ENCODE results near the gene AASS. TPM values are rescaled to one million over a fixed set of nuclear protein-coding genes. Genes with fewer than 3 reads are reported as not detected.

AASS gene
- polyA plus RNA-seq, 1 experiment, result 16.1 TPM

DNA sequence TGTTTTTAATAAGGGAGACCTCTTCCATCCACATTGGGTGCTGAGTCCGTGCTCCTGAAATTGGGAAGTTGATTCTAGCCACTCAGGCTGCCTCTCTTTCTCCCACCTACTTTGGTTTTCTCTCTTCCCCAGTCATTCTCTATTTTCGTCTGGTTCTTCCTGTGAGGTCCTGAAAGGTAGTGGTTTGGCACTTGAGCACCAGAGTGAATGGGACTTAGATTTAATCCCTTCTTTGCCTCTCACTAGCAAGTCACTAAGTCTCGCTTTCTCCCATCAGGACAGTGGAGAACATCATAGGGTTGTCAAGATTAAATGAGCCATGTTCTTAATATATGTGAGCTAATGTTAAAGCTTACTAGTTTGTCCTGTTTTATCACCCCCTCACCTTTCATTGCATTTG, 4.0 kb upstream of the AASS start:
- POLR2A ChIA-PET, result no interaction called here

DNA sequence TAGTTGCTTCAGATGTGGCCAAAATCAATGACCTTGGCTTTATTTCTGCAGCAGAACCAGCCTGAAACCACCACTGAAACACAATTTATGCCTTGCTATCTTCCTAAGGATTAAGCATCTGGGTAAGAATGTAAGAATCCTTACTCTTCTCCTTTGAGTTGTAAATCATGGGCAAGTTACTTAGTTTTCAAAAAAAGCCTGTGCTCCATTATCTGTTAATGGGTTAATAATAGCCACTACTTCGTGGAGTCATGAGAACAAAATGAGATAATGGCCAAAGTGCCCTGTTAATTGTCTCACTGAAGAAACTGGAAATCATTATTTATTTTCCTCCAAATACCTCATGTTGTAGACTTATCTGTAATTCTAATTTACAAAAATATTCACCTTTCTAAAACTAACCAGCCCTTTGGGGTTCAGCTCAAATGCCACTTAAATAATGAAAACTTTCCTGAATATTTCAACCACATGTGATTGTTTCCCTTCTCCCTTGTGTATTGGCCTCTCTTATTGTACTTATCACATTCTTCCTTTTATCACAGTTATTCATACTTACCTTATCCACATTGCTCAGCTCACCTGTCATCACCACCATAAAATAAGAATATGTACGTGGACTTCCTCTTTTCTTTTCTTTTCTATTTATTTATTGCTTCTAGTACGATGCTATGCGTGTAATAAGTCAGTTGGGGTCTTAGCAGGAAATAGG, 2.0 kb upstream of the AASS start:
- Histone ChIP-seq H3K27ac (ENCODE audit: low read depth, low read length) (no peak overlapping the region), H3K27me3 (ENCODE audit: control insufficient read depth, insufficient read depth, low read length) (peaks cover 3% of the 10 kb centered on the region), H3K4me3 (ENCODE audit: low read depth, low read length) (no peak overlapping the region), H3K9me3 (ENCODE audit: control insufficient read depth, insufficient read depth, low read length) (no peaks in the 10 kb centered on the region)
- CTCF ChIA-PET, result no interaction called here
- no peak for DNase-seq (ENCODE audit: low read depth, low spot score)
- POLR2A ChIA-PET, result no interaction called here
- no peak for TF ChIP-seq CTCF (IDR thresholded peaks at IDR 0.05; ENCODE audit: low read depth, low read length)

More for the DNA sequence above, 4.0 kb upstream of the AASS start:
- DNase-seq (ENCODE audit: low read depth, low spot score), result no peak
- Histone ChIP-seq H3K27me3 (ENCODE audit: control insufficient read depth, insufficient read depth, low read length) (peaks cover 5% of the 10 kb centered on the region), H3K9me3 (ENCODE audit: control insufficient read depth, insufficient read depth, low read length) (no peaks in the 10 kb centered on the region), H3K27ac (ENCODE audit: low read depth, low read length) (no peak overlapping the region), H3K4me3 (ENCODE audit: low read depth, low read length) (no peak overlapping the region)
- TF ChIP-seq CTCF (IDR thresholded peaks at IDR 0.05; ENCODE audit: low read depth, low read length), result no peak
- CTCF ChIA-PET, result no interaction called here

GRCh38 chr7:122143376-122143750, 686 bp downstream of the AASS start:
- ChIA-PET CTCF (interaction anchor here (0.5 to 2.8 kb wide), 2 partner anchors 50 to 124 kb away, joined by 4 to 16 read pairs; no protein-coding TSS in a partner anchor), POLR2A (interaction anchor here (0.7 kb wide), 1 partner anchor 860 kb away, joined by 4 read pairs; no protein-coding TSS in a partner anchor)
- Histone ChIP-seq H3K27me3 (ENCODE audit: control insufficient read depth, insufficient read depth, low read length) (peaks cover 3% of the 10 kb centered on the region), H3K9me3 (ENCODE audit: control insufficient read depth, insufficient read depth, low read length) (no peaks in the 10 kb centered on the region), H3K27ac (ENCODE audit: low read depth, low read length) (peak overlapping the region; percentile 94), H3K4me3 (ENCODE audit: low read depth, low read length) (peak overlapping the region; percentile 83)
- TF ChIP-seq CTCF (IDR thresholded peaks at IDR 0.05; ENCODE audit: low read depth, low read length), result no peak
- no peak for DNase-seq (ENCODE audit: low read depth, low spot score)

DNA sequence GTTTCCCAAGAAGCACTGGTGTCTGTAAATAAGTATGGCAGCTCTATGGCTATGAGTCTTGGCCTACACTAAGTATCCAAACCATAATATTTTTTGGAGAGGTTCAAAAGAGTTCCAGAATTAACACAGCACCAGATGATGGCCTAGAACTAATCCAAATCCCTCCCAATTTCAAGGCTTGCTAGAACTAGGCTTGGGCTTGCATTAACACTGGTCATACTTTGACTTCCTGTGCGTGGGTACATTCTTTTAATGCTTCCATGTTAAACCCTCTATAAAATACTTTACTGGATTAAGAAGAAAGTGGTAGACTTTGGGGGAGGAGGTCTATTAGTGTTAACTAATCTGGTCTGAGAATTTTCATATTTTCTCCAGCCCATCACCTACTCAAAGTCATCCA, 3.1 kb downstream of the AASS start:
- ChIA-PET POLR2A (no interaction called here), CTCF (no interaction called here)
- no peak overlapping the region for H3K4me3 ChIP-seq (ENCODE audit: low read depth, low read length)
- DNase-seq (ENCODE audit: low read depth, low spot score), result no peak
- TF ChIP-seq CTCF (IDR thresholded peaks at IDR 0.05; ENCODE audit: low read depth, low read length), result no peak
- H3K9me3 ChIP-seq (ENCODE audit: control insufficient read depth, insufficient read depth, low read length), result no peaks in the 10 kb centered on the region
- no peaks in the 10 kb centered on the region for H3K27me3 ChIP-seq (ENCODE audit: control insufficient read depth, insufficient read depth, low read length)
- H3K27ac ChIP-seq (ENCODE audit: low read depth, low read length), result no peak overlapping the region

GRCh38 chr7:122137251-122138077, 6.6 kb downstream of the AASS start:
- TF ChIP-seq CTCF (IDR thresholded peaks at IDR 0.05; ENCODE audit: low read depth, low read length), result no peak
- peak overlapping the region; percentile 39 for H3K4me3 ChIP-seq (ENCODE audit: low read depth, low read length)
- H3K27ac ChIP-seq (ENCODE audit: low read depth, low read length), result peak overlapping the region; percentile 22
- ChIA-PET POLR2A (no interaction called here), CTCF (interaction anchor here (3.7 kb wide), 1 partner anchor 44 kb away, joined by 18 read pairs; no protein-coding TSS in a partner anchor)
- no peaks in the 10 kb centered on the region for H3K9me3 ChIP-seq (ENCODE audit: control insufficient read depth, insufficient read depth, low read length)
- H3K27me3 ChIP-seq (ENCODE audit: control insufficient read depth, insufficient read depth, low read length), result no peaks in the 10 kb centered on the region
- DNase-seq (ENCODE audit: low read depth, low spot score), result no peak

All from AG04450 (cell line).